ENCODE data around the gene GNAT3.

The GNAT3 gene

DNA sequence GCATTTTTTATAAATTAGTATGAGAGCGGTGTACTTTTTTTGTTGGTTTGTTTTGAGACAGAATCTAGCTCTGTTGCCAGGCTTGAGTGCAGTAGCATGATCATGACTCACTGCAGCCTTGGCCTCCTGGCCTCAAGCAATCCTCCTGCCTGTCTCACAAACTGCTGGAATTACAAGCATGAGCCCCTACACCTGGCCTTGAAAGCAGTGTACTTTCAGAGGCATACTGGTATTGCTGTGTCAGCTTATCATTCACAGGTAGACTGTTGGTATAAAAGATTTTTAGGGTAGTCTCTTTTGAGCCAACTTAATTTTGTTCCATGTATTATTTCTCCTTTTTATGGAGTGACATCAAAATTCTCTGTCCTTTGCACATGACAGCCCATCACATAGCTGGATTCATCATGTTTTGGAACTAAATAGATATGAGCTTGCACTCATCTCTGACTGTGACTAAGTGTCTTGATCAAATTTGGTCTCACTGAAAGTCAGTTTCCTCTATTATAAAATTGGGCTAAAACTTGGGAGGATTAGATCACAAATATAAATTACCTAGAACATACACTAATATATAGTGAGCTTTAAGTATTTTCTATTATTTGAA is 12.4 kb downstream of the GNAT3 start:
- no peak for DNase-seq

DNA sequence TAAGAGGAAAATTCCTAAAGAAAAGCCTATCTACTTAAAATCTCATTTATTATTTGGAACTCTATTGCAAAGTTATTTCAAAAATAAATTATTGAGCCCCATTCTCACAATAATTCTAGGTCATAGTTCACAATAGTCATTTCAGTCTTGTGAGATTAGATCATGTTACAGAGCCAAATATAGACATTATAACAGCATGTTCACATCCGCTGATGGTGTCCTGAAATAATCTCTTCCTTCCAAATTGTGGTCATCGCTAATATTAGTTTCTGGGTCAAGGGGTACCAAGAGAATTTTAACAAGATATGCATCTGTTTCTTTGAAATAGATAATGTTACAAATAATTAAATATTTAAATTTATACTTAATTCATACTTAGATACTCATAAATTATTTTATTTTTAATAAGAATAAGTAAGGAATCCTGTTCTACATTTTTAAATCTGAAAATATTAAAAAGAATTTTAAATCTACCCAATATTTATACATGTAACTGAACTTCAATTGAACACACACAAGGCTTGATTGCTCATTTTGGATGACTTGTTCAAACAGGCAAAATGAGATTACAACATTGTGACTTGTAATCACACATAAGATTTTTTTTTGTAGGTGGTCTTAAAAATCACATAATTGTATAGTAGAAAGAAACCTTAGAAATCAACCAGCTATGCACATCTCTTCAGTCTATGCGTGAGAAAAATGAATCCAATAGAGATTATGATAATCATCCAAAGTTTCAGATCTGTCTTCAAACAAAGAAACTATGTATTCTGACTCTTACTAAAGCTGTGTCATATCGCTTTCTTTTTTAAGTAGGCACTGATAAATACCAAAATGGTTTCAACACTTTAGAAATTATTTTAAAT is 13.1 kb downstream of the GNAT3 start:
- DNase-seq = no peak

GRCh38 chr7:80496586-80496985 is 15.3 kb downstream of the GNAT3 start:
- no peak for DNase-seq

DNA sequence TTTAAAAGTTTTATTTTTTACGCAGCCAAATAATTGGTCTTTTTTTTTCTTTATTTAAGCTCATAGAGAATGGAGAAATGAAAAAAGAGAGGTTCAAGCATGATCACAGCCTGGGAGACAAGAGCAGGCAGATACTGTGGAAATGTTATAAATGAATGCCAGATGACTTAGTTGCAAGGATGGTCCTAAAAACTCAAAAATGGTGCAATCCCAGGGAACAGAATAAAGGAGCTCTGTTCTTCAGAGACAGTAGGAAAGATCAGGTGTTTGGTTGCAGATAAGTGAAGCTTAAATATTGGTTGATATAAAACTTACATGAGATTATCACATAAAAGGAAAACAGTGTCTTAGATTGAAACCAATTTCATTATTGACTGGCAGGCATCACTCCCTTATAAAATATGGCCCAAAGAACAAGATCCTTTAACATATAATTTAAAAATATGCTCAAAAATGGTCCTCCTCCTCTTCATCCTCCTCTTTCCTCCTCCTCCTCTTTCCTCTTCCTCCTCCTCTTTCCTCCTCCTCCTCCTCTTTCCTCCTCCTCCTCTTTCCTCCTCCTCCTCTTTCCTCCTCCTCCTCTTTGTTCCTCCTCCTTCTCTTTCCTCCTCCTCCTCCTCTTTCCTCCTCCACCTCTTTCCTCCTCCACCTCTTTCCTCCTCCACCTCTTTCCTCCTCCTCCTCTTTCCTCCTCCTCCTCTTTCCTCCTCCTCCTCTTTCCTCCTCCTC is 18.6 kb downstream of the GNAT3 start:
- no peak for DNase-seq

GRCh38 chr7:80491462-80491861 is 20.4 kb downstream of the GNAT3 start:
- no peak for DNase-seq

DNA sequence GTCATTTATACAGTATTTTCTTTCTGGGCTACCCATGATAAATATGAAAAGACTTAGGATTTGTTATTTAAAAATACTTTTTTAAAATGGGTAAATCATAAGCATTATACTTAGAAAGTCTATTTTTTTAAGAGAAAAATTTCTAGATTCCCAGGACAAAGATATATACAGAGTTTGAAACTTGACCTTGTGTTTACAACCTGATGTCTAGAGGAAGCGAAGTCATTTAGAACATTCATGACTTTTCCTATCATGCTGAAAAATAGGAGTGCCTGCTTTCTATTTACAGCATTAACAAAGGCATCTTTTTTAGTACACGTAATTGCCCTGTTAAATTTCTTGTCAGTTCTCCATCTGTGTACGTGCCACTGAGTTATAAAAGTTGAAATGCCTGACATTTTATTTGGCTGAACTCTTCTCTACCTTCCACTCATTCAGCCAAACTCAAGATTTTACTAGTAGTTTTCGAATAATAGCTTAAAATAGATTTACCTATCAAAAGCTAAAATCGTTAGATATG is 23.0 kb downstream of the GNAT3 start:
- no peak for DNase-seq

DNA sequence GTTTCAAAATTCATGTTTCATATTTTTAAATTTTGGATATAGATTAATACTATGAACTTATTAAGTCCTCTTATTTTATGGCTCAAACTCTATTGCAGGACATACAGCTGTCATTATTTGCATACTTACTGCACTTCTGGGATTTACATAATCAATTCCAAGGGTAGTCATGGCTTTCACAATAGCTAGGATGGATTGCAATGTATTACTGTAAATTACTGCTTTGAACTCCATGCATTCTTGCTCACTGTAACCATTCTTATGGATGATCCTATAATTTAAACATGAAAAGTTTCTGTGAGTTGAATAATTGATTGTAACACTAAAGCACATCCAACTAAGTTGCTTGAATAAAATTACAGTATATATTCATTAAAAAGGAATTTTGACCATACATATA is 23.5 kb downstream of the GNAT3 start:
- DNase-seq = no peak

DNA sequence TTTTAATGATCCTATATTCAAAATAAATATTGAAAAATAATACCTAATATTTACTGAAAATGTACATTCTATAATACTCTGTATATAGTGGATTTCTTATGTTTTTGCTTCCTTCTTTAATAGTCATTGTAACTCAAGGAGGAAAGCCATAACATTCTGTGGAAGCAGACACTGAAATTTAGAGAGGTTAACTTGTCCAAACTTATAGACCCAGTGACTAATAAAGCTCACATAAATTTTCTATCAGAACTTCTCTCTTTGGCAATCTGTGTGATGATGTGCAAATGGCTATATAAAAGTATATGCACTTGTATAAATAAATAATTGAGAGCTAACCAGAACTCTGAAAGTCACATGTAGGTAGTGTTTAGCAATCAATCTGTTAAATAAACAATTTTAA is 26.1 kb downstream of the GNAT3 start:
- no peak for DNase-seq

DNA sequence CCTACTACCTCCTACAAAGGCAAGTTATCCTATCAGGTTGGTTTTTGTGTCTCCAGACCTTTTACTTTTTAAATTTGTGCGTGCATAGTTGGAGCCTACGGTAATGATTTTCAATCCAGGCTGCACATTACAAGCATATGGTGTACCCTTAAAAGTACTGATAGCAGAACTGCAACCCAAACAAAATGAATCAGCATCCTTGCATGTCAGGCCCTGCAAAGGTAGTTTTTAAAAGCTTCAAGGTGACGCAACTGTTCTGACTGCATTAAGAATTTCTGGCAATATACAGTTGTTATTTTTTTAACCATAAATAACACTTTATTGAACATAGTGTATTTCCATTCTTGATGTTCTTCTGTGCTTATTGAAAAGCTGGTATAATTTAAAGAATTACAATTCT is 28.9 kb downstream of the GNAT3 start:
- DNase-seq = no peak

GRCh38 chr7:80481196-80481884 is 30.5 kb downstream of the GNAT3 start:
- DNase-seq = no peak

- no peak for DNase-seq
Measured at GRCh38 chr7:80480566-80480965, 31.3 kb downstream of the GNAT3 start.

DNA sequence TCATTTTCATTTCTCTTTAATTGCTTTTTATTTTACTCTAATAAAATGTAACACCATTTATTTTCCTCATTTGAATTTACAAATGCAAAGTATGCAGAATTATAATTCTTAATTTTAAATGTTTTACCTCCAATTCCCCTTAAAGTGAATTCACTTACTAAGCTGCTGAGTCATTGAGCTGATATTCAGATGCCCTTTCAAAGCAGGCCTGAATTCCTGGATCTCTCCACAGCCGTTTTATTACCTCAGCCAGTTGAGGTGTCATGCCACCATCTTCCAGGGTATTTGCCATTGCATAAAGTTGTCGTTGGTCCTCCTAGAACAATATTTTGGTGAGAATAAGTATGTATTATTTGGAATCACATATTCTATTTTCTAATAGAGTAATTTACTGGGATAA is 33.2 kb downstream of the GNAT3 start:
- no peak for DNase-seq

DNA sequence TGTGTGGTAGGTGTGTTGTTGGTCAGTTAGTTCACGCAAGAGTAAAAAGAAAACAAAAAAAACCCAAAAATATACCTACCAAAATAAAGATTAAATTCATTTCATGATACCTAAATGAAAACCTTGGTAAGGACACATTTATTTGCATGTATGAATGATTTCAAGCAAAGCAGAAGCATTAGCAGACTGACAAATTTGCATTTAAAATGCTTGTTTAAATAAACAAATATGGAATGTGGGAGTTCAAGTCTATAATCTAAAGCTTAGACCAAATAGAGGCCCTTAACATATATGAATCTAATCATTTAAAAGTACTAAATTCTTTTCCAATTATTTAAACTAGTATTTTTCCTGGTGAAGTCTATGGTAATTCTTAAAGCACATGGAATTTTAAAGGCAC is 35.8 kb downstream of the GNAT3 start:
- no peak for DNase-seq

- DNase-seq = no peak
Measured at GRCh38 chr7:80475383-80475782, 36.5 kb downstream of the GNAT3 start.

- no peak for DNase-seq
Measured at GRCh38 chr7:80473751-80474150, 38.1 kb downstream of the GNAT3 start.

GRCh38 chr7:80472491-80473200 is 39.2 kb downstream of the GNAT3 start:
- DNase-seq = no peak

DNA sequence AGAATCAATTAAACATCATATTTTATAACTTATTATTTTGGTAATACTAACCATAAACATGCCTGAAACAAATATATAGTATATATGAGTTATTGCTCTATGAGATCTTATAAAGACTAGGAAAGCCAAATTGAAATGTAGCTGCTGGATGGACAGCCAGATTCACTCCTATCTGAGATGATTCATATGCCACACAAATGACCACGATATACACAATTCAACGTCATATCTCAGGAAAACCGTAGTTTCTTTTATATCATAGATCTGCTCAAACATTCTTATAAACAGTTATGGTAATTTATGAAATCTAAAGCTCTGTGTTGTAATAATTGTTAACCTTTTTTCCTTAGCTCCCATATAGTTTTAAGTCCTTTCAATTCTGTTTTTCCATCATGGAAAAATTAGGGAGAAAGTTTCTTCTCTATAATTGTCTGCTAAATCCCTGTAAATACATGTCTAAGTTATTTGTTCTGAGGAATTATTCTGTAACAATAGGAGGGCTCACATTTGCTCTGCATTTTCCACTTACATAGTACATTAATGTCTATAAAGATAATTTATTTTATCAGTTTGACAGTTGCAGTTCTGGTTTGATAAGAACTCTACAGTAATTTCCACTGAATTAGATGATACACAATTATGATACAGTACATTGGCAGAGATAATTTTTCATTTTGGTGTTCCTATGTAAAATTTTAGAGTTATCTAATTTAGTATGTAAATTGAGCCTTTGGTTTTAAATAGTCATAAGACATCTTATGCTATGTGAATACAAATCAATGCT is 42.7 kb downstream of the GNAT3 start:
- DNase-seq = no peak

DNA sequence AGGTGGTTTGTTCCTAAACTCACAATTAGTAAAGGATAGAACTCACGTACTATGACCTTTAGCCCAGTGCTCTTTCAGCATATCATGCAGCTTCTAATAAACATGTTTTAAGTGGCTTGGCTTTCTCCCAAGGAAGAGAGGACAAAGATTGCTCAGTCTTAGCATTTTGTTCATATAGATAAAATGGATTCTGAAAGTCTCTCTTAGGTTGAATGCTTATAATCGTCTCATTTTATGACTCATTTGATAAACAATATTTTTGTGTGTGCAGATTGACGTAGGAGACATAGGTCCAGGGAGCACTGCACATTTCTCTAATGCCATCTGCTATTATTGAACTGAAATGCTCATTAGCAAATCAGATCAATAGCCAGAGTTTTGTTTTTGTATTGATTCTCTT is 44.8 kb downstream of the GNAT3 start:
- no peak for DNase-seq

- DNase-seq = no peak
Measured at GRCh38 chr7:80466636-80467035, 45.2 kb downstream of the GNAT3 start.

DNA sequence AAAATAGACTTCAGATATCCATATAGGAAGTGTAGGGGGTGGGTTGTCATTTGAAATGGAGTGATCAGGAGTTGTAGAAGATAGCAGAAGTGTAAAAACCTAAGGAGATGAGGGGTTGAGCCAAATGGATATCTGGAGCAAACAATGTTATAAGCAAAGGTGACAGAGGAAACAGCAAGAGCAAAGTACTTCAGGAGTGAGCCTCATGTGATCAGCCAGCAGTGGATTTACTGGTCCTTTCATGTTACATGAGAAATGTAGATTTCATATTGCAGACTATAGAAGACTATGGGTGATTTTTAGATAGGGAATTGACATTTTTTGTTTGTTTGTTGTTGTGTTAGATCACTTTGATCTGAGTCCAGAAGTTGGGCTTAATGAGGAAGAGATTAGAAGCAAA is 47.7 kb downstream of the GNAT3 start:
- no peak for DNase-seq

- no peak for DNase-seq
Measured at GRCh38 chr7:80463272-80463920, 48.5 kb downstream of the GNAT3 start.

All from SIG-M5 (cell line).